ENCODE data around the gene MRPS22.

Gene MRPS22

GRCh38 chr3:139338405-139338804, 5.4 kb upstream of the MRPS22 start:
- intact Hi-C loops (cut with micrococcal nuclease), result no loop called here
- H3K4me3 Mint-ChIP-seq, result no peak overlapping the region

GRCh38 chr3:139339219-139339906, 4.5 kb upstream of the MRPS22 start:
- H3K36me3 Mint-ChIP-seq (ENCODE audit: low read depth), result peaks cover 7% of the 10 kb centered on the region
- H3K9me3 Mint-ChIP-seq, result peaks cover 9% of the 10 kb centered on the region
- no peak overlapping the region for H3K27ac Mint-ChIP-seq
- H3K4me3 Mint-ChIP-seq, result no peak overlapping the region
- H3K4me1 Mint-ChIP-seq (ENCODE audit: low read depth), result peaks cover 8% of the 10 kb centered on the region
- peaks cover 4% of the 10 kb centered on the region for H3K27me3 Mint-ChIP-seq
- intact Hi-C loops (cut with micrococcal nuclease), result no loop called here

More at GRCh38 chr3:139338405-139338804, 5.4 kb upstream of the MRPS22 start:
- H3K9me3 Mint-ChIP-seq, result peaks cover 7% of the 10 kb centered on the region
- H3K27me3 Mint-ChIP-seq, result peaks cover 6% of the 10 kb centered on the region
- H3K4me1 Mint-ChIP-seq (ENCODE audit: low read depth), result peaks cover 8% of the 10 kb centered on the region
- no peak overlapping the region for H3K27ac Mint-ChIP-seq
- peaks cover 7% of the 10 kb centered on the region for H3K36me3 Mint-ChIP-seq (ENCODE audit: low read depth)

GRCh38 chr3:139340784-139341183, 3.0 kb upstream of the MRPS22 start:
- Mint-ChIP-seq H3K4me3 (no peak overlapping the region), H3K27ac (no peak overlapping the region), H3K9me3 (peaks cover 9% of the 10 kb centered on the region), H3K4me1 (ENCODE audit: low read depth) (peaks cover 8% of the 10 kb centered on the region), H3K36me3 (ENCODE audit: low read depth) (peaks cover 7% of the 10 kb centered on the region), H3K27me3 (peaks cover 4% of the 10 kb centered on the region)
- intact Hi-C loops (cut with micrococcal nuclease), result no loop called here

GRCh38 chr3:139342054-139342453, 1.8 kb upstream of the MRPS22 start:
- Mint-ChIP-seq H3K27me3 (peaks cover 4% of the 10 kb centered on the region), H3K4me1 (ENCODE audit: low read depth) (peaks cover 8% of the 10 kb centered on the region), H3K9me3 (peaks cover 9% of the 10 kb centered on the region), H3K36me3 (ENCODE audit: low read depth) (peaks cover 7% of the 10 kb centered on the region), H3K4me3 (no peak overlapping the region), H3K27ac (no peak overlapping the region)
- intact Hi-C loops (cut with micrococcal nuclease), result no loop called here

GRCh38 chr3:139346771-139347170, 3.0 kb downstream of the MRPS22 start:
- H3K9me3 Mint-ChIP-seq, result peaks cover 9% of the 10 kb centered on the region
- H3K36me3 Mint-ChIP-seq (ENCODE audit: low read depth), result peaks cover 49% of the 10 kb centered on the region
- no peaks in the 10 kb centered on the region for H3K4me1 Mint-ChIP-seq (ENCODE audit: low read depth)
- intact Hi-C loops (cut with micrococcal nuclease), result no loop called here
- H3K27ac Mint-ChIP-seq, result no peak overlapping the region
- peaks cover 2% of the 10 kb centered on the region for H3K27me3 Mint-ChIP-seq
- no peak overlapping the region for H3K4me3 Mint-ChIP-seq

GRCh38 chr3:139353920-139354556, 10.2 kb downstream of the MRPS22 start:
- H3K4me1 Mint-ChIP-seq (ENCODE audit: low read depth), result no peaks in the 10 kb centered on the region

GRCh38 chr3:139354661-139355060, 10.8 kb downstream of the MRPS22 start:
- H3K4me3 Mint-ChIP-seq, result no peak overlapping the region

More at GRCh38 chr3:139353920-139354556, 10.2 kb downstream of the MRPS22 start:
- Mint-ChIP-seq H3K36me3 (ENCODE audit: low read depth) (peaks cover 96% of the 10 kb centered on the region), H3K4me3 (no peak overlapping the region), H3K27me3 (no peaks in the 10 kb centered on the region), H3K9me3 (no peaks in the 10 kb centered on the region), H3K27ac (no peak overlapping the region)
- intact Hi-C loops (cut with micrococcal nuclease), result no loop called here

GRCh38 chr3:139355476-139355875, 11.7 kb downstream of the MRPS22 start:
- H3K9me3 Mint-ChIP-seq, result no peaks in the 10 kb centered on the region
- no peak overlapping the region for H3K4me3 Mint-ChIP-seq
- H3K27ac Mint-ChIP-seq, result no peak overlapping the region
- H3K27me3 Mint-ChIP-seq, result no peaks in the 10 kb centered on the region
- intact Hi-C loops (cut with micrococcal nuclease), result no loop called here
- no peaks in the 10 kb centered on the region for H3K4me1 Mint-ChIP-seq (ENCODE audit: low read depth)
- peaks cover 96% of the 10 kb centered on the region for H3K36me3 Mint-ChIP-seq (ENCODE audit: low read depth)

More at GRCh38 chr3:139354661-139355060, 10.8 kb downstream of the MRPS22 start:
- intact Hi-C loops (cut with micrococcal nuclease), result no loop called here
- Mint-ChIP-seq H3K27ac (no peak overlapping the region), H3K36me3 (ENCODE audit: low read depth) (peaks cover 96% of the 10 kb centered on the region), H3K27me3 (no peaks in the 10 kb centered on the region), H3K9me3 (no peaks in the 10 kb centered on the region), H3K4me1 (ENCODE audit: low read depth) (no peaks in the 10 kb centered on the region)

- H3K27me3 Mint-ChIP-seq, result no peaks in the 10 kb centered on the region
- H3K4me1 Mint-ChIP-seq (ENCODE audit: low read depth), result no peaks in the 10 kb centered on the region
- peaks cover 96% of the 10 kb centered on the region for H3K36me3 Mint-ChIP-seq (ENCODE audit: low read depth)
- H3K9me3 Mint-ChIP-seq, result no peaks in the 10 kb centered on the region
- H3K27ac Mint-ChIP-seq, result no peak overlapping the region
- no peak overlapping the region for H3K4me3 Mint-ChIP-seq
- intact Hi-C loops (cut with micrococcal nuclease), result no loop called here
Observed at GRCh38 chr3:139355891-139356290, 12.1 kb downstream of the MRPS22 start.

- no peak overlapping the region for H3K4me3 Mint-ChIP-seq
- H3K9me3 Mint-ChIP-seq, result no peaks in the 10 kb centered on the region
- no peaks in the 10 kb centered on the region for H3K27me3 Mint-ChIP-seq
- H3K4me1 Mint-ChIP-seq (ENCODE audit: low read depth), result no peaks in the 10 kb centered on the region
- intact Hi-C loops (cut with micrococcal nuclease), result no loop called here
- no peak overlapping the region for H3K27ac Mint-ChIP-seq
- H3K36me3 Mint-ChIP-seq (ENCODE audit: low read depth), result peaks cover 93% of the 10 kb centered on the region
Observed at GRCh38 chr3:139357899-139358298, 14.1 kb downstream of the MRPS22 start.

GRCh38 chr3:139358841-139359562, 15.2 kb downstream of the MRPS22 start:
- no peaks in the 10 kb centered on the region for H3K4me1 Mint-ChIP-seq (ENCODE audit: low read depth)
- no peaks in the 10 kb centered on the region for H3K9me3 Mint-ChIP-seq
- H3K4me3 Mint-ChIP-seq, result no peak overlapping the region
- H3K27me3 Mint-ChIP-seq, result no peaks in the 10 kb centered on the region
- H3K27ac Mint-ChIP-seq, result no peak overlapping the region
- H3K36me3 Mint-ChIP-seq (ENCODE audit: low read depth), result peaks cover 96% of the 10 kb centered on the region
- intact Hi-C loops (cut with micrococcal nuclease), result no loop called here

GRCh38 chr3:139361276-139361675, 17.5 kb downstream of the MRPS22 start:
- Mint-ChIP-seq H3K4me3 (no peak overlapping the region), H3K36me3 (ENCODE audit: low read depth) (peaks cover 97% of the 10 kb centered on the region), H3K4me1 (ENCODE audit: low read depth) (no peaks in the 10 kb centered on the region), H3K27ac (no peak overlapping the region), H3K27me3 (no peaks in the 10 kb centered on the region), H3K9me3 (no peaks in the 10 kb centered on the region)
- intact Hi-C loops (cut with micrococcal nuclease), result no loop called here

- no peak overlapping the region for H3K27ac Mint-ChIP-seq
- no peaks in the 10 kb centered on the region for H3K27me3 Mint-ChIP-seq
- H3K4me1 Mint-ChIP-seq (ENCODE audit: low read depth), result no peaks in the 10 kb centered on the region
- intact Hi-C loops (cut with micrococcal nuclease), result no loop called here
- peaks cover 97% of the 10 kb centered on the region for H3K36me3 Mint-ChIP-seq (ENCODE audit: low read depth)
- no peaks in the 10 kb centered on the region for H3K9me3 Mint-ChIP-seq
- no peak overlapping the region for H3K4me3 Mint-ChIP-seq
Observed at GRCh38 chr3:139364549-139364948, 20.7 kb downstream of the MRPS22 start.

- intact Hi-C loops (cut with micrococcal nuclease), result no loop called here
- Mint-ChIP-seq H3K4me3 (no peak overlapping the region), H3K9me3 (no peaks in the 10 kb centered on the region), H3K27me3 (no peaks in the 10 kb centered on the region), H3K4me1 (ENCODE audit: low read depth) (no peaks in the 10 kb centered on the region), H3K27ac (no peak overlapping the region), H3K36me3 (ENCODE audit: low read depth) (peaks cover 86% of the 10 kb centered on the region)
Observed at GRCh38 chr3:139374099-139374498, 30.3 kb downstream of the MRPS22 start.

All from dendritic cell treated with granulocyte-macrophage colony-stimulating factor and Interleukin-4, amounts not matched to agents 40 ng/mL and 50 ng/mL, for 4 days (primary cell).